Astrocyte of the spinal cord (primary cell): ENCODE data around the gene ATL2.

ENCODE experiments used
- DNase-seq: peaks from one replicate; pipeline ENCODE4 v3.0.0; 2011; ENCODE audit warnings: low read depth, low spot score
- H3K4me3 ChIP-seq: 2 replicates; pipeline ENCODE4 v1.5.1; 2011; ENCODE audit warnings: low read depth, mild to moderate bottlenecking, low read length, moderate library complexity
- CTCF ChIP-seq: IDR thresholded peaks from 2 replicates; pipeline ENCODE4 v1.5.1; 2012; ENCODE audit warnings: low read depth, mild to moderate bottlenecking, low read length, inconsistent platforms
- in situ Hi-C: cut with HindIII; loops from 2 replicates; pipeline ENCODE4 v1.10.0; 2017; ENCODE audit warnings: low sequenced_read_pairs

The ATL2 gene

GRCh38 chr2:38380397-38381130 lies 3.5 kb upstream of the ATL2 start:
- in situ Hi-C loops: no loop called here
- no peak overlapping the region for H3K4me3 ChIP-seq
- no peak for DNase-seq

DNA sequence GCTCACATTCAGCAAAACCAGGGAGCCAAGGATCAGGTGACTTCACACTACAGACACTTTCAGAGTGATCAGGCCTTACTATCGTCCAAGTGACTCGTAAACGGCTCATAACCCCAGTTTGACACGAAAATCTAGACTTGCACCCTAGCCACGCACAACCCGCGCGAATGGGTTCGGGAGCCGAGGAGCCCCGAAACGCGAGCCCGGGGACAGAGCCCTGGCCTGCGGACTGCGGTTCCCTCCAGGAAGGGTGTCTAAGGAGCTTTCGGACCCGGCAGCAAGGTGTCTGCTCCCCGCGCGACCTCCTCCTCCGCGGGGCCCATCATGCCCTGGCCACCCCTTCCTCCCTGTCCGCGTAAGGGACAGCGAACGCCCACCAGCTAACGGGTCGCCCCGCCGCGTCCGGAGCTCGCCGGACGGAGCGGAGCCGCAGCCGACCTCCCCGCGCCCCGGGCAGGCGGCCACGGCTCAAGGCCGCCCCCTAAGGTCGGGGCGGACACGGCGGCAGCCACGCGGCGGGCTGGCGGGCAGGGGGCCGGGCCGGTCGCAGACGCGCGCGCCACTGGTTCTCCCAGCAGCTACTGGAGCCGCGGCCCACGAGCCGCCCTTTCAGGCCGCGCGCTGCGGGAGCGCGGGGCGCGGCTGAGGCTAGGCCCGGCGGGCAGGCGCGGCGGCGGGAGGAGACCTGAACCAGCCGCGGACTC lies 575 bp downstream of the ATL2 start:
- H3K4me3 ChIP-seq: peak overlapping the region; percentile 84
- peak; percentile 64 for DNase-seq
- in situ Hi-C loops: no loop called here
- peak; percentile 28 for TF ChIP-seq CTCF

More at GRCh38 chr2:38380397-38381130, 3.5 kb upstream of the ATL2 start:
- TF ChIP-seq CTCF: no peak

GRCh38 chr2:38375696-38376345 lies 1.3 kb downstream of the ATL2 start:
- DNase-seq: no peak
- in situ Hi-C loops: no loop called here
- peak overlapping the region; percentile 84 for H3K4me3 ChIP-seq
- TF ChIP-seq CTCF: no peak

GRCh38 chr2:38374984-38375383 lies 2.1 kb downstream of the ATL2 start:
- DNase-seq: no peak
- in situ Hi-C loops: no loop called here
- no peak for TF ChIP-seq CTCF
- no peak overlapping the region for H3K4me3 ChIP-seq

DNA sequence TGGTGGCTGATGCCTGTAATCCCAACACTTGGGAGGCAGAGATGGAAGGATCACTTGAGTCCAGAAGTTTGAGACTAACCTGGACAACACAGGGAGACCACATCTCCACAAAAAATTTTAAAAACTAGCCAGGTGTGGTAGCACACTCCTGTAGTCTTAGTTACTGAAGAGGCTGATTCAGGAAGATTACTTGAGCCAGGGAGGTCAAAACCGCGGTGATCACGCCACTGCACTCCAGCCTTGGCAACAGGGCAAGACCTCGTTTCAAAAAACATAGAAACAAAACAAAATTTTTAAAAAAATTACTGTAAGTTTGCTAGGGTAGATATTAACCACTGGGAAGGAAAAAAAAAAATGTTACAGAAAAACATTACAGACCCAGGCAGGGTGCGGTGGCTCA lies 5.8 kb downstream of the ATL2 start:
- no peak for DNase-seq
- in situ Hi-C loops: no loop called here
- no peak overlapping the region for H3K4me3 ChIP-seq
- no peak for TF ChIP-seq CTCF

DNA sequence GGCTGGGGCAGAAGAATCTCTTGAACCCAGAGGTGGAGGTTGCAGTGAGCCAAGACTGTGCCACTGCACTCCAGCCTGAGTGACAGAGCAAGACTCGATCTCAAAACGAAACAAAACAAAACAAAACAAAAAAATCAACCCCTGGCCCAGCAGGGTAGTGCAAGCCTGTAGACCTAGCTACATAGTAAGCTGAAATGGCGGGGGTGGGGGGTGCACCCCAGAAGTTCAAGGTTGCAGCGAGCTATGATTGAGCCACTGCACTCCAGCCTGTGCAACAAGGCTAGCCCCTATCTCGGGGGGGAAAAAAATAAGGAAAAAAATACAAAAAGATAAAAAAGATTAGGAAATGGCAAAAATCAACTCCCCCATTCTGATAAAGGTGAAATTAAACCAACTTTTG lies 6.4 kb downstream of the ATL2 start:
- no peak for DNase-seq
- in situ Hi-C loops: no loop called here

More for the DNA sequence above, 6.4 kb downstream of the ATL2 start:
- no peak for TF ChIP-seq CTCF
- no peak overlapping the region for H3K4me3 ChIP-seq
